Measurements from ENCODE around the gene ALDH3A1. TPM values are rescaled to one million over a fixed set of nuclear protein-coding genes. Genes with fewer than 3 reads are reported as not detected.

ALDH3A1 gene
- total RNA-seq, 2 experiments from 2014 or later = not detected

DNA sequence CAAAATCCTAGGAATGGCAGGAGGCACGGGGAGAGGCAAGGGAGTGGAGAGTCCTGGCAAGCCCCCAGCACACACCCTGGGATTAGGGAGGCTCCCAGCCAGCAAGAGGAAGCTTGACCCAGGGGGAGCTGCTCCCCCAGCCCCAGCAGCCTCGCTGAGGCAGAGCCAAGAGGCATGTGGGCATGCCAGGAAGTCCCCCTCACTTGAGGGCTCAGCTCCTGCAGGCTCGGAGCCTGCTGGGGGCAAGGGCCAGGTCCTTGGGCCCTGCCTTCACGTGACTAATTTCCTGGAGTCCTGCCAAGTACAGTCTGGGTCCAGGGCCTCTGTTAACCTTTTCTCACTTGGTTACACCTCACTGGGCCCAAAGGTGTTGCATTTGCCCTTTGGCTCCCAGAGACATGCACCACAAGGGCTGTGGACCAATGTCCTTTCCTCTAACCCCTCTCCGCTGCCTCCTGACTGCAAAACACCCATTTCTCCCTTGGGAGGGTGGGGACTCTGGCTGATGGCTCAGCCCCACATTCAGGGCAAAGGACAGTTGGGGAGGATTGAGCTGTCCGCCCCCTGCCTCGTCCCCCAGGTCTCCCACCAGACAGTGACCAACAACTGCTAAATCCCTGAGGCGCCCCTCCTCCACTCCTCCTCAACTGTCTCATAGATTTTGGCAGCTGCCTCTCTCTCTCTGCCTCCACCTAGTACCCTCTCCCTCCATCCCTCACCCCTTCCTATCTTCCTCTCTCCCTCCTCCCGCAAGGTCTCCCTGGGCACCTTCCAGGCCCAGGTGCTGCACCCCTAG, 27.3 kb downstream of the ALDH3A1 start:
- peaks cover 8% of the 10 kb centered on the region for H3K4me1 Mint-ChIP-seq (ENCODE audit: low read depth)
- H3K27ac Mint-ChIP-seq = no peak overlapping the region
- ChIA-PET CTCF (interaction anchor here (1.5 kb wide), 1 partner anchor 46 kb away, joined by 5 read pairs; no protein-coding TSS in a partner anchor), POLR2A (no interaction called here)
- H3K4me3 Mint-ChIP-seq = no peak overlapping the region
- no peaks in the 10 kb centered on the region for H3K9me3 Mint-ChIP-seq (ENCODE audit: insufficient read depth)
- no peaks in the 10 kb centered on the region for H3K27me3 Mint-ChIP-seq (ENCODE audit: low read depth)
- ATAC-seq = no peak
- H3K36me3 Mint-ChIP-seq (ENCODE audit: low read depth) = no peaks in the 10 kb centered on the region
- DNase-seq = no peak

DNA sequence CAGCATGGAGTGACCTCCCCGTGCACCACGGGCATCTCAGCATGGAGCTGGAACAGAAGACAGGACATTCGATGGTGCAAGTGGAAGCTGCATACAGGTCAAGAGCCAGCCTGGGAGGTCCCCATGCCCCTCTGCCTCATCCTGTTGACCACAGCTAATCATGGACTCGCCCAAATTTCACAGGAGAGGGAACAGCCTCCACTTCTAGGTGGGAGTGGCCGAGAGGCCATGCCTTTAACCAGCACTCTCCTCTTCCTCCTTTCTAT, 28.0 kb downstream of the ALDH3A1 start:
- ATAC-seq (no peak), DNase-seq (no peak)
- no peak overlapping the region for H3K4me3 Mint-ChIP-seq
- CTCF ChIA-PET = interaction anchor here (1.5 kb wide), 1 partner anchor 47 kb away, joined by 5 read pairs; no protein-coding TSS in a partner anchor
- no peaks in the 10 kb centered on the region for H3K36me3 Mint-ChIP-seq (ENCODE audit: low read depth)
- H3K4me1 Mint-ChIP-seq (ENCODE audit: low read depth) = peaks cover 6% of the 10 kb centered on the region
- no peaks in the 10 kb centered on the region for H3K27me3 Mint-ChIP-seq (ENCODE audit: low read depth)
- no peaks in the 10 kb centered on the region for H3K9me3 Mint-ChIP-seq (ENCODE audit: insufficient read depth)
- POLR2A ChIA-PET = no interaction called here
- no peak overlapping the region for H3K27ac Mint-ChIP-seq

DNA sequence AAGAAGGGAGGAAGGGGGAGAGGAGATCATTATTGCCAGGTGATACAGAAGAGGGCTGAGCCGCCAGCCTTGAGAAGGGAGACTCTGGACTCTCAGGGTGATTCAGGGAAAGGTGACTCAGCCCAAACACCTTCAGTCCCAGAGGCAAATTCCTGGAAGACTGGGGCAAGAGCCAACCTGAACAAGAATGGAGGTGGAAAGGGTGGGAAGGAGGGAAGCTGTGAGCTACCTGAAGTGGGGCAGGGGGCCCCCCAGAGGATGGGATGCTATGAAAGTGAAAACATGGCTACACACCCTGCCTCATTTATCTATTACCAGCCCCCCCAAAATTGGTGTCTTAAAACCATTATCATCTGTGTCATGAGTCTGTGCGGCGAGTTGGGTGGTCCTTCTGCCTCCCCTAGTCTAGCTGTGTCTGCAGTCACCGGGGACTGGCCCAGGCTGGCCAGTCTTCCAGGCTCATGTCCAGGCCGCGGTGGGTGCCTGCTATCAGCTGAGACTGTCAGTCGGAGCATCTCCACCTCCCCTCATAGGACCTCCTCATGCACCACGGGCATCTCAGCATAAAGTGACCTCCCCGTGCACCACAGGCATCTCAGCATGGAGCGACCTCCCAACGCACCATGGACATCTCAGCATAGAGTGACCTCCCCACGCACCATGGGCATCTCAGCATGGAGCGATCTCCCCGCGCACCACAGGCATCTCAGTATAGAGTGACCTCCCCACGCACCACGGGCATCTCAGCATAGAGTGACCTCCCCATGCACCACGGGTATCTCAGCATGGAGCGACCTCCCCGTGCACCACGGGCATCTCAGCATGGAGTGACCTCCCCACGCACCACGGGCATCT, 28.5 kb downstream of the ALDH3A1 start:
- Mint-ChIP-seq H3K4me3 (no peak overlapping the region), H3K36me3 (ENCODE audit: low read depth) (no peaks in the 10 kb centered on the region), H3K9me3 (ENCODE audit: insufficient read depth) (no peaks in the 10 kb centered on the region), H3K27me3 (ENCODE audit: low read depth) (no peaks in the 10 kb centered on the region), H3K4me1 (ENCODE audit: low read depth) (peaks cover 2% of the 10 kb centered on the region), H3K27ac (no peak overlapping the region)
- POLR2A ChIA-PET = no interaction called here
- no peak for DNase-seq
- no peak for ATAC-seq
- CTCF ChIA-PET = interaction anchor here (1.4 kb wide), 1 partner anchor 71 kb away, joined by 4 read pairs; the partner anchor contains the start of gene ALDH3A2

DNA sequence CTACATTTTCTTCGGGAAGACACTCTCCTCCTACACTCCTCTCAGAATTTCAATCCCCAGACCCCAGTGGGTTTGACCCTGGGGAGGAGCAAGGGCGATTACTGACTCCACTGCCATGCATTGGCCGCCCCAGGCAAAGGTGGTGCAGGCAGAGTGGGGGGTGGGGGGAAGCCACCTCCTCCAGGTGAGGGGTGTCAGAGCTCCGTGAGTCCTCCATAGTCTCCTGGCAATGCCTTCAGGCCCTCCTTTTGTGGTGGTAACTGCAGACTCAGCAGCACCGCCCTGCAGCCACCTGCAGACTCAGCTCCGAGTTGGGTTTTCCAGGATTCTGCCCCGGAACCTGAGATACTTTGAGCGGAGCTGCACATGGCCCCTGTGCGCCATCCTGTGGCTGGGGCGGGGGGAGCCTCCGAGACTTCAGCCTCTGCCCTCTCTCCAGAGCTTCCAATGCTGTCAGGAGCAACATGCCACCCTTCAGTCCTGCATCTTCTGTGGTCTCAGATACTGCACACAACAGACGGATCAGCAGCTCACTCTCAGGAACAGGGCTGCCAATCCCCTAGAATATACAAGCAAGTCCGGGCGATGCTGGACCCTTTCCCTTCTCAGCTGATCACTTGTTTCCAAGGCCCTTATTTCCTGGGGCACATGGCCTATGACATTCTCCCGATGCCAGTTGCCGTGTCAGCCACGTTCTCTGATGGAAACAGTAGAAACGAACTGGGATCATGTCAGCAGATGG, 29.3 kb downstream of the ALDH3A1 start:
- no peaks in the 10 kb centered on the region for H3K4me1 Mint-ChIP-seq (ENCODE audit: low read depth)
- ATAC-seq (no peak), DNase-seq (no peak)
- ChIA-PET CTCF (interaction anchor here (1.4 kb wide), 1 partner anchor 71 kb away, joined by 4 read pairs; the partner anchor contains the start of gene ALDH3A2), POLR2A (no interaction called here)
- no peak overlapping the region for H3K27ac Mint-ChIP-seq
- H3K9me3 Mint-ChIP-seq (ENCODE audit: insufficient read depth) = no peaks in the 10 kb centered on the region
- H3K27me3 Mint-ChIP-seq (ENCODE audit: low read depth) = no peaks in the 10 kb centered on the region
- no peak overlapping the region for H3K4me3 Mint-ChIP-seq
- H3K36me3 Mint-ChIP-seq (ENCODE audit: low read depth) = no peaks in the 10 kb centered on the region

DNA sequence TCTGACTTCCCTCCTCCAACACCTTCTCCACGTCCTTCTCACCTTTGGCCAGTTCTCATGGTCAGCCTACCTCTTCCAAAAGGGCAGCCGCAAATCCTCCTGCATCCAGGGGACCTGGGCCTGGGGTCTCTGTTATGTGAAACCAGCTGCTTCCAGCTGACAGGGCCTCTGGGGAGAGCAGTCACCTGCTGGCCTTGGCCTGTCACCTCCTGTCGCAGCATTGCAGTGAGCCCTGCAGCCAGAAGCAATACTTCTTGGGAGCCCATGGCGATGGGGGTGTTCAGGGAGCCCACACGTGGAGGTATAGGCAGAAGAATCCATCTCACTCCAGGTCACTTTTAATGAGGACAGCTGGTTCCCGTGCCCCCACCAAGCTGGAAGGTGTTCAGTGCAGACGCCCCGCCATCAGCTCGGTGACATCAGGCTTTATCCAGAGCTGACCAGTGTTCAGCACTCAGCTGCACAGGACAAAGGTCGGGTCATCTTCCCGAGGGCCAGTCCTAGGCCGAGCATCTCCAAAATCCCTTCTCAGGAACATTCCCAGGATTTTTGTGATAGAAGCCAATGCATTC, 30.0 kb downstream of the ALDH3A1 start:
- no peak for DNase-seq
- CTCF ChIA-PET = interaction anchor here (1.4 kb wide), 1 partner anchor 70 kb away, joined by 4 read pairs; the partner anchor contains the start of gene ALDH3A2
- H3K4me1 Mint-ChIP-seq (ENCODE audit: low read depth) = no peaks in the 10 kb centered on the region

DNA sequence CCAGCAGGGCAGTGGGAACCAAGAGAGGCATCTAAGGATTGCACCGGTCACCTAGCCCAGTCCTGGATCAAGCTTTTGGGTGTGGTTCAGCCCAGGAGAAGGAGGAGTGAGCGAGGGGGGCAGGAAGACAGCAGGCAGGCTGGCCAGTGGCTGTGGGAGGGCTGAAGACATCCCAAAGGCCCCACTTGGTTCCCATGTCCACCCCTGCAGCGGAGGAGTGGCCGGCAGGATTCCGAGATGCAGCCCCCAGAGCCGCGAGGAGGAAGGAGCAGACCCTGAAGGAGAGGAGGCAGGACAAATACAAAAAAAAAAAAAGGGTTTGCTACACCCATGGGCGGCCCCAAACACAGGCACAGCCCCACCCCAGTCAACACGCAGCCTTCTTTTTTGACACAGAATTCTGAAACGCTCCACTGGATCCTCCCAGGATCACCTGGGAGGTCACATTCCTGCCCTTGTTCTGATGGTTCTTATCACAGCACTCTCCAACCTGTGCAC, 30.6 kb downstream of the ALDH3A1 start:
- POLR2A ChIA-PET = no interaction called here
- H3K27ac Mint-ChIP-seq = no peak overlapping the region
- CTCF ChIA-PET = no interaction called here
- DNase-seq (no peak), ATAC-seq (no peak)
- no peaks in the 10 kb centered on the region for H3K9me3 Mint-ChIP-seq (ENCODE audit: insufficient read depth)
- H3K36me3 Mint-ChIP-seq (ENCODE audit: low read depth) = no peaks in the 10 kb centered on the region
- no peaks in the 10 kb centered on the region for H3K4me1 Mint-ChIP-seq (ENCODE audit: low read depth)
- H3K27me3 Mint-ChIP-seq (ENCODE audit: low read depth) = no peaks in the 10 kb centered on the region
- H3K4me3 Mint-ChIP-seq = no peak overlapping the region

More for the DNA sequence above, 30.0 kb downstream of the ALDH3A1 start:
- POLR2A ChIA-PET = no interaction called here
- Mint-ChIP-seq H3K27me3 (ENCODE audit: low read depth) (no peaks in the 10 kb centered on the region), H3K27ac (no peak overlapping the region), H3K9me3 (ENCODE audit: insufficient read depth) (no peaks in the 10 kb centered on the region), H3K36me3 (ENCODE audit: low read depth) (no peaks in the 10 kb centered on the region), H3K4me3 (no peak overlapping the region)
- ATAC-seq = no peak

DNA sequence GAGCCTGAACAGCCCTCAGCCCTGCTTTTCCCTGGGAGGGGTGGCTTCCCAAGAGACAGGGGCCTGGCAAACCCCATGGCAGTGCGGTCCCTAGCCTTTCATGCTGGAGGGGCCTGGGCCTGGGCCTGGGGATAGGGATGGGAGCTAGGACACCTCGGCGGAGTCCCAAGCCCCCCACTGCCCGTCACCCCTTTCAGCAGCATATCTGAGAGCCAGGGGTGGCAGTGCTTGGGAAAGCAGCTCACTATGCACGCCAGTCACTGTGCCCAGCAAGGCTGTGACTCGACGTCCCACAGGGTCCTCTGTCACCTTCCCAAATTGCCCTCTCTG, 31.1 kb downstream of the ALDH3A1 start:
- ChIA-PET POLR2A (no interaction called here), CTCF (no interaction called here)
- Mint-ChIP-seq H3K36me3 (ENCODE audit: low read depth) (no peaks in the 10 kb centered on the region), H3K27ac (no peak overlapping the region), H3K27me3 (ENCODE audit: low read depth) (no peaks in the 10 kb centered on the region), H3K9me3 (ENCODE audit: insufficient read depth) (no peaks in the 10 kb centered on the region), H3K4me3 (no peak overlapping the region), H3K4me1 (ENCODE audit: low read depth) (no peaks in the 10 kb centered on the region)
- DNase-seq (no peak), ATAC-seq (no peak)

DNA sequence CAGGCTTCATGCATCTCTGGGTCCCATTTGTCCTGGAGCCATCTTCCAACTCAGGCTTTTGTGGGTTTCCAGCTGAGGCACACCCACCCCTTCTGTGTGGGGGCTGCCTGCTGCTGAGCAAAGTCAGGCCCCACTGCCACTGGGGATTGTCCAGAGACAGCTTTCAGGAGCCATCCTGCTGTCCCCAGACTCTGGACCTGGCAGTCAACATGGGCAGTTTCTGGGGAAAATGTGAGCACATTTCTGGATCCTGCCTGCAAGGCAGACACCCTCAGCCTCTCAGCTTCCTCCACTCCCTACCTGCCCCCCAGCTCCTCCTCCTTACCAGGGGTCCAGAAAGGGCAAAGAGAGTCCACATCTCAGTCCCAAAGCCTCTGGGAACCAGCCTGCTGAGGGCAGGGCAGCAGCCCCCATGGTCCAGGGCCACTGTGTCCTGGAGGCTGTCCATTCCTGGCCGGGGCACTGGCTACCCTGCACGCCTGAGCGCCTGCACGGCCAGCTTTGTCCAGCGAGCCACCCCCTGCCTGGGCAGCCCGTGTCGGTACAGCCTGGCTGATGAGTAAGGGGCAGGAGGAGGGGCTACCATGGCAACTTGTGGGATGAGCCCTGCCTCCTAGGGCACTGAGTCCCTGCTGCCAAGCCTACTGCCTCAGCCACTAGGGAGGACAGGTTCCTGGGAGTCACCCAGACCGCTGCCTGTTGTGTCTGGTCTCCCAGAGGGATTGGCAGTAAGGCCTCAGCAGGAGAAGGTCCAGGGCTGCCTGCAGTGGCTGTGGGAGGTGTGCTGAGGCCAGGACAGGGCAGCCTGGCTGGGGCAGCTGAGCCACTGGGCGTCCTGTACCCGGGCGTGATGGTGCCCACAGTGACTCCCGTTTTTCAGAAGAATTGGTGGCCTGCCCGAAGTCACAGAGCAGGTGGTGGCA, 31.7 kb downstream of the ALDH3A1 start, which contains the start of gene SLC47A2:
TSS of gene SLC47A2 (minus strand) at position 477 of the 923 bp plus-strand sequence. CDS start at position 448, 29 bp downstream.
- POLR2A ChIA-PET = no interaction called here
- H3K9me3 Mint-ChIP-seq (ENCODE audit: insufficient read depth) = no peaks in the 10 kb centered on the region
- DNase-seq = no peak
- ATAC-seq = no peak
- H3K27ac Mint-ChIP-seq = no peak within 1 kb of the TSS
- no peaks in the 10 kb centered on the region for H3K36me3 Mint-ChIP-seq (ENCODE audit: low read depth)
- H3K27me3 Mint-ChIP-seq (ENCODE audit: low read depth) = no peaks in the 10 kb centered on the region
- CTCF ChIA-PET = no interaction called here
- H3K4me1 Mint-ChIP-seq (ENCODE audit: low read depth) = no peaks in the 10 kb centered on the region
- H3K4me3 Mint-ChIP-seq = no peak within 1 kb of the TSS

DNA sequence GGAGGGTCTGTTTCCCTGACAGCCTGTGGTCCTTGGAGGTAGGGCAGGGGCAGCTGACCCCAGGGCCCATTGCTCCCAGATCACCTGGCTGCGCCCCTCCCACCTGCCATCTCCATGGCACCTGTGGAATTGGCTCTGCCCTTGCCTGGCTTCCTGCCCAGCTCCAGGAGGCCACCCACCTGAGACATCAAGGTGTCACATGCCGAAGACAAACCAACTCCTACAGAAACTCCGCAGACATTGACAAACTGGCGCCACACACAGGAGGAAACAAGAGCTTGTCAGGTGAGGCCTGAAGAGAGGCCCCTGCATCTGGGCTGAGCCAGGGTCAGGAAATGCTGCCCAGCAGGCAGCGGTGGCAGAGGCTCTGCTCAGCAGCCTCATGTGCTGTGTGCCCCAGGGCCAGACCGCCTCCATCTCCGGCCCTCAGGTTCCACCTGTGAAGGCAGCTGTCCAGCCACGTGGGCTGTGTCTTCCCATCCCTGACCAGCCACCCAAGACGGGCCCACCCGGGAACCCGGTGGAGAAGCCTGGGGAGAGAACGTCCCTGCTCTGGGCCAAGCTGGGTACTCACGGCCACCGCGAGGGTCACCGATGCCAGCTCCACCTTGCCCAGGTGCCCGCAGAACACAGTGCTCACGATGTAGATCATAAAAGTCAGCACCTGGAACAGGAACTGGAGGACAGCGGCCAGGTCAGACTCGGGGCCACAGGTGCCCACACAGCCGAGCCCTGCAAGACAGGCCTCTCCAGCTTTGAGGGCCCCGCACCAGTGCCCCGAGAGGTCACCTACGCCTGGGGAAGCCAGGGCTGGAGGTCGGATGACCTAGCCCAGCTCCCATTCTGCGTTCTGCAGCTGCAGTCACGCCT, 33.3 kb downstream of the ALDH3A1 start:
- Mint-ChIP-seq H3K36me3 (ENCODE audit: low read depth) (no peaks in the 10 kb centered on the region), H3K4me3 (no peak overlapping the region), H3K4me1 (ENCODE audit: low read depth) (no peaks in the 10 kb centered on the region), H3K9me3 (ENCODE audit: insufficient read depth) (no peaks in the 10 kb centered on the region), H3K27me3 (ENCODE audit: low read depth) (no peaks in the 10 kb centered on the region), H3K27ac (no peak overlapping the region)
- ATAC-seq (no peak), DNase-seq (no peak)
- CTCF ChIA-PET = no interaction called here
- POLR2A ChIA-PET = no interaction called here

DNA sequence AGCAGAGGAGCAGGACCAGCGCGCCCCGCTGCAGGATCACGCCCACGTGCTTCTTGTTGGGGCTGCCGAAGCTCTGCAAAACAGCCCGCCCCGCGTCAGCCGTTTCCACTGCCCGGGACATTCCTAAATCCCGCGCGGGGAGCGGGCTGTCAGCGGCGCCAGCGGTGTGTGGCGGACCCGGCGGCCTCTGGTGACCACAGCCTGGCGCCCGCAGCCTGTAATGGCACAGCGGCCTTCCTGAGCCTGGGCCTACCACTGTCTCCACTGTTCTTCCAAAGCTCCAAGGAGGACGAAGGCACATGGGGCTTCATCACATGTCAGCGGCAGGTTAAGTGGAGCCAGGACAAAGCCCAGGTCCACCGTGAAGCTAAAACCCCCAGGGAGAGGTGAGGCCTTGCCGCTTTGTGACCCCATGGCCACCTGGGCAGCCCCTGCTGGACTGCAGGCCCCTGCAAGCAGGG, 34.2 kb downstream of the ALDH3A1 start:
- no peak overlapping the region for H3K4me3 Mint-ChIP-seq
- ChIA-PET POLR2A (no interaction called here), CTCF (no interaction called here)
- no peaks in the 10 kb centered on the region for H3K36me3 Mint-ChIP-seq (ENCODE audit: low read depth)
- DNase-seq = no peak
- ATAC-seq = no peak
- H3K27me3 Mint-ChIP-seq (ENCODE audit: low read depth) = no peaks in the 10 kb centered on the region
- H3K9me3 Mint-ChIP-seq (ENCODE audit: insufficient read depth) = no peaks in the 10 kb centered on the region
- H3K27ac Mint-ChIP-seq = no peak overlapping the region
- H3K4me1 Mint-ChIP-seq (ENCODE audit: low read depth) = no peaks in the 10 kb centered on the region

Data from activated CD8-positive, alpha-beta T cell treated with anti-CD3 and anti-CD28 coated beads, Interleukin-2, amount 10 ng/mL, durations not matched to agents 7 days and 5 days (primary cell).